T-helper 2 cell treated with Interferon-gamma antibody and Interleukin-4, amounts not matched to agents 100 ng/mL and 5 ng/mL, for 36 hours (primary cell): ENCODE data around the gene C5orf34. TPM values are rescaled to one million over a fixed set of nuclear protein-coding genes. Genes with fewer than 3 reads are reported as not detected.
"Not testable (repeated sequence)": the region's sequence is repeated elsewhere in the genome, so short reads cannot be mapped to it uniquely, and the experiment has no call there.

Experiments used
- intact Hi-C: fragments of 100-400 bp; cut with micrococcal nuclease; formaldehyde crosslinking; loops from one replicate; pipeline ENCODE4 v1.15.1; 2023
- total RNA-seq: library from RNA; stranded (reverse); gene quantifications from 2 replicates; pipeline ENCODE4 v1.2.3, GENCODE V29; 2022

Gene C5orf34
- total RNA-seq, 1 donor from 2014 or later, result 8.0 TPM

DNA sequence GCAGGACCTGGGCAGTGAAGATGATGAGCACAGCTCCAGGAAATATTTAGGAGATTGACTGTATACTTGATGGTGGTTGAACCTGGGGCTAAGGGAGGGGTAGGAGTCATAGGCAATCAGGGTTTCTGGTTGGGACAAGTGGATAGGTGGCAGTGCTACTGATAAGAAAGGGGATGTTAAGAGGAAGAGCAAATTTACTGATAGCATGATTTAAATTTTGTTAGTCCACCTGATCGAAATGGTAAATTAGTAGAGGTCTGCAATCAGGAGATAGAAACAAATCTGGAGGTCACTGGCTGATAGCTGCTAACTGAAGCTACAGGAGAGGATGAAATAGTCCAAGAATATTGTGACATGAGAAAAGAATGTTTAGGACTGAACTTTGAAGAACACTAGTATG is 5.7 kb upstream of the C5orf34 start:
- intact Hi-C loops, result no loop called here

DNA sequence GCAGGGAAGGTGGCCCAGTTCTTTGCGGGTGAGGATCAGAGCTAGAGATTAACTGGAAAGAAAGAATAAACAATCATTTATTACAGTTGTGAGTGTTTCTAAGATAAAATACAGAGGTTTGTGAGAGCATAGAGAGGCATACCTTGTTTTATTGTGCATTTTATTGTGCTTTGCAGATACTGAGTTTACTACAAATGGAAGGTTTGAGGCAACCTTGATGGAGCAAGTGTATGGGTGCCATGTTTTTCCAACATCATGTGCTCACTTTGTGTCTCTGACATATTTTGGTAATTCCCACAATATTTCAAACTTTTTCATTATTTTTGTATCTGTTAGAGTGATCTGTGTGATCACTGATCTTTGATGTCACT is 715 bp upstream of the C5orf34 start:
- intact Hi-C loops, result loop anchor here (1.0 kb wide), 5 partner anchors 31 to 394 kb away; partner anchors contain the start of gene HMGCS1

DNA sequence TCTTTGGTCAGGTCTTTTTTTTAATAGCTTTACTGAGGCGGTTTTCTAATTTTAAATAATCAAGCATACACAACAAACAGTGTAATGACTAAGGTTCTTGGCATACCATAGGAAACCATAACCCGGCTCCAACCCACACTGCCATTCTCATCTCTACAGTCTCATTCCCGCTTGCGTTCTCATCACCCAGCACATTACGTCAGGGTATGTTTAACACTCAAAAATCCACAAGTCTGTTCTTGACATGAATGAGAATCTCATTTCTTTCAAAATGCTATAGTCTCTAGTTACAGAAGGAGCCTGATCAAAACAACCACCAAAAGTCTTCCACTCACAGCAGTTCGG is 505 bp downstream of the C5orf34 start:
- intact Hi-C loops, result loop anchor here (5.0 kb wide), 1 partner anchor 757 kb away; the partner anchor contains the start of gene CCDC152

DNA sequence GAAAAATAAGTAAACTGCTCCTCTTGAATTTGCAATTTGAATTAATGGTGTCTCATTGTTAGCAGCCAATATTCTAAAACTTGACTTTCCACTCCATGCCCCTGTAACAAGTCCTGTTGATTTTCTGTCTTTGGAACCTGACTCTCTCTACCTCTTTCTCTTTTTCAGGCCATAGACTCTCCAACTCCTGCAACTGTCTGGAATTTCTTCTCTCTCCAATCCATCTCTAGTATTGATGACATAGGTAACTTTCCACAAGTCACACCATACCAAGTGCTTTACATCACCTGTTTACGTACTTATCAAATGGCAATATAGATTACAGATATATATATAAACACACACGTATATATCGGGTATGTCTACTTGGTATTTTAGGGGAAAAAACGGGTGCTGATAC is 923 bp downstream of the C5orf34 start:
- intact Hi-C loops, result loop anchor here (5.0 kb wide), 1 partner anchor 757 kb away; the partner anchor contains the start of gene CCDC152

DNA sequence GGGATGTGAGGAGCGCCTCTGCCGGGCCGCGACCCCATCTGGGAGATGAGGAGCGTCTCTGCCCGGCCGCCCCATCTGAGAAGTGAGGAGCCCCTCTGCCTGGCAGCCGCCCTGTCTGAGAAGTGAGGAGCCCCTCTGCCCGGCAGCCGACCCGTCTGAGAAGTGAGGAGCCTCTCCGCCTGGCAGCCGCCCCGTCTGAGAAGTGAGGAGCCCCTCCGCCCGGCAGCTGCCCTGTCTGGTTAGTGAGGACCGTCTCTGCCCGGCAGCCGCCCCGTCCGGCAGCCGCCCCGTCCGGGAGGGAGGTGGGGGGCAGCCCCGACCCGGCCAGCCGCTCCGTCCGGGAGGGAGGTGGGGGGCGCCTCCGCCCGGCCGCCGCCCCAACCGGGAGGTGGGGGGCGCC is 3.9 kb downstream of the C5orf34 start:
- intact Hi-C loops, result loop anchor here (5.0 kb wide), 1 partner anchor 754 kb away; the partner anchor contains the start of gene CCDC152

DNA sequence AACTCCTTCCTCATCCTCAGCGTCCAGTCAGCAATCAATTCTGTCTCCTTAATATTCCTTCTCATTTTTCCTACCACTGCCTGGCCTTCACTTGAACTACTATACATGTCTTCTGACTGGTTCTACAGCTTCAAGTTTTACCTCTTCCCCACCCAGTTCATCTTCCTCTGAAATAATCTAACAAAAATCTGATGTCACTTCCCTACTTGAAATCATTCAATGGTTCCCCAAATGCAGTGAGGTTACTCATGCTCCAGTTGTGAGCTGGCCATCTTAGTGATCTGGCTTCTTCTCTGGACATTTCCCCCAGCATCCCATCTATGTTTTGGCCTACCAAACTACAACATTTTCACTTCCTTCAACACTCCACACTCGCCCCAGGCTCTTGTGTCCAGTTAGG is 16.4 kb downstream of the C5orf34 start:
- intact Hi-C loops, result no loop called here

DNA sequence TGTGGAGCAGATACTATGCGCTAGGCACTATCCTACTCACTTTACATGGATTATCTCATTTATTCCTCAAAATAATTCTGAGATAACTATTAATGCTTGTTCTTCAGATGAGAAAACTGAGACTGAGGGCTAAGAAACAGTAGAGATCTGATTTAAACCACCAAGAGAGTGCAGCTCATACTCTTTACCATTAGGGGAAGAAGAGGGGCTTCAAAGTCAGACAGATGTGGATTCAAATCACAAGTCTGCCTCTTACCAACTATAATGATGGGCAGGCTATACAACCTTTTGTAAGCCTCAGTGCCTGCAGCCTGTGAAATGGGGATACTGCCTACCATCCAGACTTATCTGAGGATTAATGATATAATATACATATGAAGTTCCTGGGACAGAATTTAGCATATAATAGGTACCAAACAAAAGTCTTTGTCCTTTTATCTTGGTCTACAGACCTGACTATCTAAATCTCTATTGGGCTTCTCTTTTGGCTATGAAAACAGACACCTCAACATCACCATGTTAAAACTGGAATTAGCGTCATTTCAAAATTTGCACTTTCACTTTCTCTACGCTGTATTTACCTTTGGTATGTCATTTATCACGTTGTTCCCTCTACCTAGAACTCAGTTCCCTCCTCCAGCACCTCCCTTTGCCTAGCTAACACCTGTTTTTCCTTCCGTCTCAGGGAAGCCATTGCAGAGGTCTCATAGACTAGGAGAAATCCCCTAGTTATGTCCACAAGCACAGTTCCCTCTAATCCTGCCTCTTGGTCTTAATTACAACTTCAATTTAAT is 17.4 kb downstream of the C5orf34 start:
- intact Hi-C loops, result no loop called here

DNA sequence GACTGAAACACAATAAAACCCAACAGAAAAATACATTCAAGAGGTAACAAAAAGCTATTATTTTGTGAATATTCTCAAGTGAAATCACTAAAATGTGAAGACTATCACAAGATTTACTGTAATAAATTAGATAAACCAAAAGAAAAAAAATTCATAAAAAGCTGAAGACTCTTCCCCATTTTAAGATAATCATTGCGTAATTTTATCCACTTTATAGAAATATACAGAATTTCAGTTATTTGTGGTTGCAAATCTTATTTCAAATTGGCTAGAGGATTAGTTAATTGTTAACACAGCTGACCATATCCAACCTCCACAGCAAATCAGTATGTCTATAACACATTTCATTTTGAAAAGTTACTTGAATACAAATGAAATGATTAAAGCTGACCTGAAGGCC is 23.6 kb downstream of the C5orf34 start:
- intact Hi-C loops, result no loop called here

DNA sequence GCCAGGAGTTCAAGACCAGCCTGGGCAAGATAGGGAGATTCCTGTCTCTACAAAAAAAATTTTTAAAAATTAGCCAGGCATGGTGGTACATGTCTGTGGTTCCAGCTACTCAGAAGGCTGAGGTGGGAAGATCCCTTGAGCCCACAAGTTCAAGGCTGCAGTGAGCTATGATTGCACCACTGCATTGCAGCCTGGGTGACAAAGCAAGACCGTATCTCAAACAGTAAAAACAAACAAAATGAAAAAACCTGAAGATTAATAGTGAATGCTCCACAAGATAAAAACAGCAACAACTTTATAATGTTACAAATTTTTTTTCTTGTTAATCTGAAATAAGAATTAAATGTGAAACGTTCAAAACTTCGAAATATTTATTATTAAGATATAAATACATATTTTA is 28.6 kb downstream of the C5orf34 start:
- intact Hi-C loops, result loop anchor here (10.0 kb wide), 1 partner anchor 1582 kb away; the partner anchor contains the start of gene RIMOC1

DNA sequence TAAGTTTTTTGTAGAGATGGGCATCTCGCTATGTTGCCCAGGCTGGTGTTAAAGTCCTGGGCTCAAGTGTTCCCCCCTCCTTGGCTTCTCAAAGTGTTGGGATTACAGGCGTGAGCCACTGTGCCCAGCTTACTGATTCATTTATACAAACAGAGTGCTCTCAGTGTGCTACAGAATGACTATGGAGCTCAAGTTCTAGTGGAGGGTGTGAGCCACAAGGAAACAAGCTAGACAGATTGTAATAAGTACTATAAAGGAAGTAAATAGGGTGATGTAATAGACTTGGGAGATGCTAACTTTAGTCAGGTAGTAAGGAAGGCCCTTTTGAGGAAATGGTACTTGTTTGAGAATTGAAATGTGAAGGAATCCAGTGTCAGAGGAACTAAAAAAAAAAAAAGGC is 29.5 kb downstream of the C5orf34 start:
- intact Hi-C loops, result loop anchor here (2.0 to 10.0 kb wide), 3 partner anchors 411 to 1581 kb away; partner anchors contain the start of gene RIMOC1

DNA sequence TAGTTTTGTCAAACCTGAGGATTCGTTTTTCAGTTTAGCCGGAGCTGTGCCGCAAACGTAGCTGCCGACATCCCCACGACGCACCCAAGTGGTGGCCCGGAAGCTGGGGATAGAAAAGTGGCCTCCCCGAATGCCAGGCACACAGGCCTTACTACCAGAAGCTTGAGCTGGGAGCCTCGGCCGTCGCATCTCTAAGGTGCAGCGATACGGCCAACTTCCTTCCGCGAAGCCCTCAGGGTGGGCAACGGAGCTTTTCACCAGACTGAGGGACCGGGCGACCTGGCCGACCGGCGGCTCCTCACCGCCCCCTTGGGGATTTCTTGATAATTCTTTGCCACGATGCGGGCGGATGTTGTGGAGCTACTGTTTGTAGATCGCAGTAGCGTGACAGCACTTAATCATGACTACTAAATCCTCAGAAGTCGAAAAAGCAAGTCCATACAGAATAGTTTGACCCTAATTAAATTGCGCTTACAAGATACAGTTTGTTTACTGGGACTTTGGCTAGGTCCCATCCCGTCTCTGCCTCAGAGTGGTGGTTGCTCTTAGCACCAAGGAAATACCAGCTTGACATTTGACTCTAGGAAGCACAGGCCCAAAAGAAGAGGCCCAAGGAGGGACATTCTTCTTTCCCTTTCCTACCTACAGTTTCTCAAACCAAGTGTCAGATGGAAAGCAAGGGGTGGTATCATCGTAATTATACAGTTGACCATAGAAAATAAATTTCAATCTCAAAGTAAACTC is 30.7 kb downstream of the C5orf34 start:
- intact Hi-C loops, result loop anchor here (1.0 to 10.0 kb wide), 9 partner anchors 31 to 1579 kb away; partner anchors contain the start of genes C5orf34, HMGCS1, NNT and RIMOC1

DNA sequence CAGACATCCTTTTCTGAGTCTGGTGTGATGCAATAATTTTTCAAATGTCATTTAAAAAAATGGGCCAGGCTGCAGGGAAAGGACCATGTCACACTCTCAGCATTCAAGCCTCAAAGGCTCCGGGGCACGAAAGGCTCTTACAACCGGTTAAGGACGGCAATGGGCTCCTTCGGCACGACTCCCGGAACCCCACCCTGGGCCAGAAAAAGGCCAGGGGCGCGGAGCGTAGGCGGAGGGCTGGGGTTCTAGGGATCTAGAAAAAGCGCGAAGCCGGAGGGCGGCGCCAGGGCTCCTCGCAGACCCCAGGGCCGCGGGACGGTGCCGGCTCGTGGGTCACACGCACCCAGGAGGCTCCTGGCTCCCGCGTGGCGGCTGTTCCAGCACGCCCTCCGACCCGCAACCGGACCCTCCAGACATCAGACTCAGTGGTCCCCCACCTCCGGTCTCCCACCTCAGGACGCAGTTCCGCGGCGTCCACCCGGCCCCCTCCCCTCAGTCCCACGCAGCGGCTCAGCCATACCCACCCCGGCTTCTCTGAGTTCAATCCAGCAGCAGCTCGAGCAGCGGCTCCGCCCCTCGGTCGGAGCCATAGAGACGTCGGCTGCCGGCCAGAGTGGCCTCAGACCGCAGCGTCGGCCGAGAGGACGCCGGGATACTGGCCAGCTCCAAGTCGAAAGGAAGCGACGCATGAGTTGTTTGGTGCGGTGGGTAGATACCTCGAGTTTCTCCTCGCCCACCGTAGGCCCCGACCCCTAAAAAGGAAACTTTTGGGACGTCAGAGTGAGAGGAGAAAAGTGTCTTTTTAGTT is 31.4 kb downstream of the C5orf34 start, which contains the start of gene TMEM267:
TMEM267 (minus strand) TSS at position 568 of the 808 bp plus-strand sequence. CDS start 29,896 bp downstream, outside the sequence.
- intact Hi-C loops, result loop anchor here (1.0 to 10.0 kb wide), 15 partner anchors 32 to 1579 kb away; partner anchors contain the start of genes C5orf34, HMGCS1, NIM1K and NNT

DNA sequence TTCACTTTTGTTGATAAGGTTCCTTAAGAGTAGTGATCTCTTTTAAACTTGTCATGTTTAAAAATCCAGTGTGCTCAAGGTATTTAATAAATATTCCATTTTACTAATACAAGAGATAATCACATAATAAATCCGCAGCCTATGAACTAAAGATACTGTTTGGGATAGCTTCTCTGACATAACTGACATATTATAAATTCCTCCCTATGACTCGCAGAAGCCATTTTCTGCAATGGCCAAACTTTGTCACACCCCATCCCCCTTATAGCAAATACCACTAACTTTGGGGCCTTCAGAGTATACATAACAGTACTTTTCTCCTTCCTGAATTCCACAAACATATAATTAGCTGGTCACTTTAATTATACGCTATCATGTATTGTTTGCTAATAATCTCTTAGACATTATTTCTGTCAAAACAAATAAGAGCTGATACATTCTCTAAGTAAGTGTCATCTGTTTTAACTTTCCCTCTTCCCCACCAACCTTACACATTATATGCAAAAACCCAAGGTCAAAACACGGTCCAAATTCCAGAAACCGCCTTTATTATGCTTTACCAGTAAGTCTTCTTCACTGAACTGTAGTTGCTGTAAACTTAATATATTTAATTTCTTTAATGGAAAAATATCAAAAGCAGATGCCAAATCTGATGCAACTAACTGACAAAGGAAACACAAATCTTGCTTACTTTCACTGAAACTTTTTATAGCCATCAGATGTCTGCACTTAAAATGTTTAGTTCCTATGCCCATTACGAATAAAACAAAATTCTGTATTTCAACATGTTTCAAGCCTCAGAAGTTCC is 32.3 kb downstream of the C5orf34 start:
- intact Hi-C loops, result loop anchor here (1.0 to 10.0 kb wide), 9 partner anchors 74 to 1578 kb away; partner anchors contain the start of genes NIM1K and RIMOC1

DNA sequence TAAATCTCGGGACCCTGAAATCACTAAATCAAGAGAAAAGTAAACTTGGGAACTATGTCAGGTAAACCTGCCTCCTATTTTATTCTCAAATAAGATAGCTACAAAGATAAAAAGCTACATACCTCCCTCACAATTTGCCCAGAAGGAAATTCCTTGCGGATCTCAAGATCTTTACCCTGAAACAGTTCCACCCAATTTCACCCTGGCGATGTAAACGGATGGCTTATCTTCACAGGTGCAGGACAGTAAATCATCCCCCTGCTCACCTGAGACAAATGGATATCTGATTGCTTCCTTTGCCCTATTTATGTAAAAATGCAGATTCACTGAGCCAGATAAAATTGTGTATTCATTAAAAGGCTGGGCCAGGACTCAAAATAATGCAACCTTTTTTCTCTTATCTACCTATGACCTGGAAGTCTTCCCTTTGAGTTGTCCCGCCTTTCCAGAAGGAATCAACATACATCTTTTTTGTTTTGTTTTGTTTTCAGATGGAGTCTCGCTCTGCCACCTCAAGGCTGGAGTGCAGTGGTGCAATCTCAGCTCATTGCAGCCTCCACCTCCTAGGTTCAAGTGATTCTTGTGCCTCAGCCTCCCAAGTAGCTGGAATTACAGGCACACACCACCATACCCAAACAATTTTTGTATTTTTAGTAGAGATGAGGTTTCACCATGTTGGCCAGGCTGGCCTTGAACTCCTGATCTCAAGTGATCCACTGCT is 45.1 kb downstream of the C5orf34 start:
- intact Hi-C loops, result no loop called here

DNA sequence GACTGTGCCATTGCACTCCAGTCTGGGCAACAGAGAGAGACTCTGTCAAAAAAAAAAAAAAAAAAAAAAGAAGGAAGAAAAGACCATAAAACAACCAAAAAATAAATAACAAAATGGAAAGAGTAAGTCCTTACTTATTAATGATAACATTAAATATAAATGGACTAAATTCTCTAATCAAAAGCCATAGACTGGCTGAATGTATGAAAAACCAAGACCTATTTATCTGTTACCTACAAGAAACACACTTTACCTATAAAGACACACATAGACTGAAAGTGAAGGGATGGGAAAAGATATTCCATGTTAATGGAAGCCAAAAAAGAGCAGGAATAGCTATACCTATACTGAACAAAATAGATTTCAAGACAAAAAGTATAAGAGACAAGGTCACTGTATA is 47.8 kb downstream of the C5orf34 start:
- intact Hi-C loops, result no loop called here

DNA sequence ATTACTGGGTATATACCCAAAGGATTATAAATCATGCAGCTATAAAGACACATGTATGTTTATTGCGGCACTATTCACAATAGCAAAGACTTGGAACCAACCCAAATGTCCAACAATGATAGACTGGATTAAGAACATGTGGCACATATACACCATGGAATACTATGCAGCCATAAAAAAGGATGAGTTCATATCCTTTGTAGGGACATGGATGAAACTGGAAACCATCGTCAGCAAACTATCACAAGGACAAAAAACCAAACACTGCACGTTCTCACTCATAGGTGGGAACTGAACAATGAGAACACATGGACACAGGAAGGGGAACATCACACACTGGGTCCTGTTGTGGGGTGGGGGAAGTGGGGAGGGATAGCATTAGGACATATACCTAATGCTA is 49.5 kb downstream of the C5orf34 start:
- intact Hi-C loops, result not testable (repeated sequence)

DNA sequence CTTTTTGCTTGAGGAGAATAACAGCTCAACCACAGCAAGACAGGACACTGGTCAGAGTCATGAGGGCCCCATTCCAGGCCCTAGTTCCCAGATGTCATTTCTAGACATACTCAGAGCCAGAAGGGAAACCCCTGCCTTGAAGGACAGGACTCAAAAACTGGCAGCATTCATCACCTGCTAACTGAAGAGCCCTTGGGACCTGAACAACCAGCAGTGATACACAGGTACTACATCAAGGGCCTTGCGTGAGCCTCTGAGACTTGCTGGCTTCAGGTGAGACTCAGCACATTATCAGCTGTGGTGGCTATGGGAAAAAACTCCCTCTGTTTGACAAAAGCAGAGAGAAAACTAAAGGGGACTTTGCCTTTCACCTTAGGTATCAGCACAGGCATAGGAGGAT is 53.9 kb downstream of the C5orf34 start:
- intact Hi-C loops, result no loop called here

DNA sequence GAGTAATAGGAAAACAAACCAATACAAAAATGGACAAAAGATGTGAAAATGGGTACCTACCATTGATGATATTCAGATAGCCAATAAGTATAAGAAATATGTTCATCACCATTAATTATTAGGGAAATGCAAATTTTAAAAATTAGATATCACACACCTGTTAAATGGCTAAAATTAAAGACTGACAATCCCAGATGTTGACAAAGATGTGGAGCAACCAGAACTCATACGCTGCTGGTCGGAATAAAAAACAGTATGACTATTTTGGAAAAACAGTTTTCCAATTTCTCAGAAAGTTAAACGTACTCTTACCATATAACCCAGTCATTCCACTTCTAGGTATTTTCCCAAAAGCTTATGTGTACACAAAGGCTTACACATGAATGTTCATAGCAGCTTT is 58.4 kb downstream of the C5orf34 start:
- intact Hi-C loops, result no loop called here

DNA sequence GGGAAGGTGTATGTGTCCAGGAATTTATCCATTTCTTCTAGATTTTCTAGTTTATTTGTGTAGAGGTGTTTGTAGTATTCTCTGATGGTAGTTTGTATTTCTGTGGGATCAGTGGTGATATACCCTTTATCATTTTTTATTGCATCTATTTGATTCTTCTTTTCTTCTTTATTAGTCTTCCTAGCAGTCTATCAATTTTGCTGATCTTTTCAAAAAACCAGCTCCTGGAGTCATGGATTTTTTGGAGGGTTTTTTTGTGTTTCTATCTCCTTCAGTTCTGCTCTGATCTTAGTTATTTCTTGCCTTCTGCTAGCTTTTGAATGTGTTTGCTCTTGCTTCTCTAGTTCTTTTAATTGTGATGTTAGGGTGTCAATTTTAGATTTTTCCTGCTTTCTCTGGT is 73.4 kb downstream of the C5orf34 start:
- intact Hi-C loops, result not testable (repeated sequence)
